ENCODE data around the gene RACK1. TPM values are rescaled to one million over a fixed set of nuclear protein-coding genes. Genes with fewer than 3 reads are reported as not detected.

RACK1 gene
- total and polyA plus RNA-seq, 2 experiments from 2014 or later: 2,372 to 4,798 TPM

- peaks cover 33% of the 10 kb centered on the region for H4K20me1 ChIP-seq (replicated peaks; ENCODE audit: insufficient read depth)
- no peak overlapping the region for H2AFZ ChIP-seq
- peaks cover 17% of the 10 kb centered on the region for H3K4me1 ChIP-seq (ENCODE audit: insufficient read depth)
- H3K9me2 ChIP-seq (ENCODE audit: insufficient read depth): no peaks in the 10 kb centered on the region
- Mint-ChIP-seq H3K4me3 (peak overlapping the region; percentile 90), H3K27me3 (ENCODE audit: insufficient read depth, low read depth, poor library complexity) (peaks cover 11% of the 10 kb centered on the region), H3K36me3 (ENCODE audit: low read depth) (peaks cover 36% of the 10 kb centered on the region), H3K9me3 (no peaks in the 10 kb centered on the region), H3K4me1 (peaks cover 17% of the 10 kb centered on the region), H3K27ac (no peak overlapping the region)
- peaks cover 75% of the 10 kb centered on the region for H3K79me2 ChIP-seq (replicated peaks; ENCODE audit: insufficient read depth)
- H3F3A ChIP-seq (replicated peaks; ENCODE audit: low read depth): peaks cover 22% of the 10 kb centered on the region
- ATAC-seq (no peak), DNase-seq (ENCODE audit: low spot score) (no peak)
- no peak overlapping the region for H3K27ac ChIP-seq (ENCODE audit: low read depth)
- peak overlapping the region; percentile 100 for H3K4me2 ChIP-seq
- no peaks in the 10 kb centered on the region for H3K27me3 ChIP-seq (ENCODE audit: insufficient read depth)
- peaks cover 19% of the 10 kb centered on the region for H3K36me3 ChIP-seq (ENCODE audit: insufficient read depth)
- peak overlapping the region; percentile 99 for H3K4me3 ChIP-seq
- no peak for TF ChIP-seq CREB1 (CRISPR knock-in tag; IDR thresholded peaks at IDR 0.05; ENCODE audit: low read depth)
- no peak for TF ChIP-seq STAT1 (IDR thresholded peaks at IDR 0.05; ENCODE audit: unreplicated experiment)
- TF ChIP-seq NANOG (IDR thresholded peaks at IDR 0.05; ENCODE audit: borderline replicate concordance): no peak
- TF ChIP-seq ETS1 (IDR thresholded peaks at IDR 0.05): no peak
- TF ChIP-seq ZNF114 (CRISPR knock-in tag; IDR thresholded peaks at IDR 0.05): no peak
These were observed 15.6 kb upstream of the RACK1 start for GRCh38 chr5:181259283-181259682.

GRCh38 chr5:181258576-181258975 lies 14.9 kb upstream of the RACK1 start:
- H3K27me3 Mint-ChIP-seq (ENCODE audit: insufficient read depth, low read depth, poor library complexity): peaks cover 11% of the 10 kb centered on the region
- Histone ChIP-seq H3K27me3 (ENCODE audit: insufficient read depth) (no peaks in the 10 kb centered on the region), H3K4me1 (ENCODE audit: insufficient read depth) (peaks cover 17% of the 10 kb centered on the region), H3K79me2 (replicated peaks; ENCODE audit: insufficient read depth) (peaks cover 80% of the 10 kb centered on the region), H3K27ac (ENCODE audit: low read depth) (no peak overlapping the region), H3K4me3 (peak overlapping the region; percentile 99), H3F3A (replicated peaks; ENCODE audit: low read depth) (peaks cover 22% of the 10 kb centered on the region), H4K20me1 (replicated peaks; ENCODE audit: insufficient read depth) (peaks cover 33% of the 10 kb centered on the region), H3K9me2 (ENCODE audit: insufficient read depth) (no peaks in the 10 kb centered on the region), H2AFZ (no peak overlapping the region), H3K36me3 (ENCODE audit: insufficient read depth) (peaks cover 19% of the 10 kb centered on the region), H3K4me2 (peak overlapping the region; percentile 100)
- peak overlapping the region; percentile 90 for H3K4me3 Mint-ChIP-seq
- DNase-seq (ENCODE audit: low spot score): no peak
- peaks cover 17% of the 10 kb centered on the region for H3K4me1 Mint-ChIP-seq
- H3K9me3 Mint-ChIP-seq: no peaks in the 10 kb centered on the region
- peaks cover 35% of the 10 kb centered on the region for H3K36me3 Mint-ChIP-seq (ENCODE audit: low read depth)
- ATAC-seq: no peak
- H3K27ac Mint-ChIP-seq: no peak overlapping the region
- TF ChIP-seq ETS1 (IDR thresholded peaks at IDR 0.05): no peak
- no peak for TF ChIP-seq ZNF331 (CRISPR knock-in tag; IDR thresholded peaks at IDR 0.05; ENCODE audit: low read depth)
- no peak for TF ChIP-seq ZNF462 (CRISPR knock-in tag; IDR thresholded peaks at IDR 0.05)
- no peak for TF ChIP-seq EZH2 (IDR thresholded peaks at IDR 0.05; ENCODE audit: low read depth, unreplicated experiment)
- TF ChIP-seq, protein P1, sequence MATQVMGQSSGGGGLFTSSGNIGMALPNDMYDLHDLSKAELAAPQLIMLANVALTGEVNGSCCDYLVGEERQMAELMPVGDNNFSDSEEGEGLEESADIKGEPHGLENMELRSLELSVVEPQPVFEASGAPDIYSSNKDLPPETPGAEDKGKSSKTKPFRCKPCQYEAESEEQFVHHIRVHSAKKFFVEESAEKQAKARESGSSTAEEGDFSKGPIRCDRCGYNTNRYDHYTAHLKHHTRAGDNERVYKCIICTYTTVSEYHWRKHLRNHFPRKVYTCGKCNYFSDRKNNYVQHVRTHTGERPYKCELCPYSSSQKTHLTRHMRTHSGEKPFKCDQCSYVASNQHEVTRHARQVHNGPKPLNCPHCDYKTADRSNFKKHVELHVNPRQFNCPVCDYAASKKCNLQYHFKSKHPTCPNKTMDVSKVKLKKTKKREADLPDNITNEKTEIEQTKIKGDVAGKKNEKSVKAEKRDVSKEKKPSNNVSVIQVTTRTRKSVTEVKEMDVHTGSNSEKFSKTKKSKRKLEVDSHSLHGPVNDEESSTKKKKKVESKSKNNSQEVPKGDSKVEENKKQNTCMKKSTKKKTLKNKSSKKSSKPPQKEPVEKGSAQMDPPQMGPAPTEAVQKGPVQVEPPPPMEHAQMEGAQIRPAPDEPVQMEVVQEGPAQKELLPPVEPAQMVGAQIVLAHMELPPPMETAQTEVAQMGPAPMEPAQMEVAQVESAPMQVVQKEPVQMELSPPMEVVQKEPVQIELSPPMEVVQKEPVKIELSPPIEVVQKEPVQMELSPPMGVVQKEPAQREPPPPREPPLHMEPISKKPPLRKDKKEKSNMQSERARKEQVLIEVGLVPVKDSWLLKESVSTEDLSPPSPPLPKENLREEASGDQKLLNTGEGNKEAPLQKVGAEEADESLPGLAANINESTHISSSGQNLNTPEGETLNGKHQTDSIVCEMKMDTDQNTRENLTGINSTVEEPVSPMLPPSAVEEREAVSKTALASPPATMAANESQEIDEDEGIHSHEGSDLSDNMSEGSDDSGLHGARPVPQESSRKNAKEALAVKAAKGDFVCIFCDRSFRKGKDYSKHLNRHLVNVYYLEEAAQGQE (IDR thresholded peaks at IDR 0.05; ENCODE audit: unreplicated experiment): no peak
- no peak for TF ChIP-seq POLR2AphosphoS5 (IDR thresholded peaks at IDR 0.05; ENCODE audit: low read depth)
- TF ChIP-seq ZNF114 (CRISPR knock-in tag; IDR thresholded peaks at IDR 0.05): no peak
- no peak for TF ChIP-seq NANOG (IDR thresholded peaks at IDR 0.05; ENCODE audit: borderline replicate concordance)

Data from GM23338 (cell line).